Fibroblast of pulmonary artery (primary cell): ENCODE data around the gene FSTL5.

Experiments used
- DNase-seq: peaks from one replicate; pipeline ENCODE4 v3.0.0-alpha.2; 2010; ENCODE audit warnings: low read depth
- H3K4me3 ChIP-seq: replicated peaks from 2 replicates; pipeline ENCODE4 v1.5.1; 2011; ENCODE audit warnings: low read depth, mild to moderate bottlenecking, control low read depth, low read length, moderate library complexity
- CTCF ChIP-seq: IDR thresholded peaks from 2 replicates; pipeline ENCODE4 v1.5.1; 2011; ENCODE audit warnings: mild to moderate bottlenecking, control low read depth, low read length, inconsistent platforms; ENCODE audit errors: missing control alignments

FSTL5 gene

GRCh38 chr4:161457311-161457710 is 706.5 kb downstream of the FSTL5 start:
- no peak for DNase-seq
- no peak for TF ChIP-seq CTCF
- no peak overlapping the region for H3K4me3 ChIP-seq

- DNase-seq, result no peak
- no peak for TF ChIP-seq CTCF
- no peak overlapping the region for H3K4me3 ChIP-seq
Measured at GRCh38 chr4:161454860-161455259, 708.9 kb downstream of the FSTL5 start.

DNA sequence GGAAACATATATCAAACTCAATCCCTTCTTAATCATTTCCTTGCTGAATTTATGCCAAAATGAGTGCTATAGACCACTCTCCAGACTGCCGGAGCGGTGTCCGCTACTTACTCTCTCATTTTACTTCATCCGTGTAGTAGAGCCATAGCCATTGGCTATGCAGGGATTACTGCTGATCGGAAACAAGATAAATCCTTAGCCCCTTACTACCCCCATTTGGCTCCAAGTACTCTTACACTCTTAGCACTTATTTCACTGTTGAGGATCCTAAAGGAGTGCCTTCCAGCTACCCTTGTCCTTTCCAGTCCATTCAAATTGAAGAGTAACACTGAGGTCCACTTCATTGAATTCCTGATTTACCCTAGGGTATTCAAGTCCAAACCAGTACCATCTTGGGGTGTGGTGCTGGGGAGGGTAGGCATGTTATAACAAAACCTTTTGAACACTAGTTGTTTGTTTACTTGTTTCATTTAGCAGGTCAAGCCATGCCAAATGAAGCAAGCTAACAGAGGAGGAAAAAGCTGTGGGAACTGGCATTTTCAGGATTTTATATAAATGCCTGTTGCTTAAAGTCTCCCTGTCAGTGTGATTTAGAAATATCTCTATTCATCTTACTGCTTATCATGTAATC is 715.1 kb downstream of the FSTL5 start:
- DNase-seq, result no peak
- TF ChIP-seq CTCF, result no peak
- no peak overlapping the region for H3K4me3 ChIP-seq

DNA sequence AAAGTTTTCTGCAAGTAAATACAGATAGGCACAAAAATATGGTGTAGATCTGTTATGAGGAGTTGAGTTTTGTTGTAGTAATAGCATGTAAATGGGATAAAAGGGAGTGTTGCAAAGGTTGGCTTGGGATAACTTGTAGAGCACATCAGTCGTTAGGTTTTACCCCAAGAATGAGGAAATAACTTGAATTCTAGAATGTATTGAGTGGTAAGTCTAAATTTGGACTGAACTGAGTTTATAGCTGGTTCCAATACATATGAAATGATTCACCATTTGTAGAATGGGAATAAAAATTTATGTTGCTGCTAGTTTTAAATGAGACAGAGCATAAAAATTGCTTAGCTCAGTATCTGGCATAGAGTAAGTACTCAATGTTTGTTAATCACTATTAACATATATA is 719.2 kb downstream of the FSTL5 start:
- DNase-seq, result no peak
- no peak for TF ChIP-seq CTCF
- H3K4me3 ChIP-seq, result no peak overlapping the region

DNA sequence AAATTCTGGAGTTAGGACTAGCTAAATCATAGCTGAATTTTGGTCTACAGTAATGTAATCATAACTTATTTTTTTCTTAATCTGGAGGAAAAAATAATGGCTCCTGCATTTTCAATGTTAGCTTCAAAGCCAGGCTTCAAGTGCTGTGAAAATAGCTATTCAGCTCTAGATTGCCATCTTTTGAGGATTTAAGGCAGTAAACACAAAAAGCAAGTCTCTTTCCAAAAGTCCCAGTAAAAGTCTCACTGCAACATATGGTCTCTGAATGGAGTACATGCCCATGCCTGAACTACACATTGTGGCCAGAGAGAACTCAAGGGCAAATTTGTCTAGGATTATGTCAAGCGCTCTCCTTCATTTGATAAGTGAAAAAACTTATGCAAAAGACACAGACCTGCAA is 720.9 kb downstream of the FSTL5 start:
- no peak for DNase-seq
- H3K4me3 ChIP-seq, result no peak overlapping the region
- no peak for TF ChIP-seq CTCF

- no peak overlapping the region for H3K4me3 ChIP-seq
- no peak for TF ChIP-seq CTCF
- no peak for DNase-seq
Measured at GRCh38 chr4:161438096-161438495, 725.7 kb downstream of the FSTL5 start.
